ENCODE measurements around the gene SHISA9.

- TF ChIP-seq YY1 (IDR thresholded peaks at IDR 0.05; ENCODE audit: insufficient read depth, insufficient read length) = no peak
- TF ChIP-seq ZNF274 (IDR thresholded peaks at IDR 0.05; ENCODE audit: low read depth, low read length) = no peak
- TF ChIP-seq SUZ12 (IDR thresholded peaks at IDR 0.05; ENCODE audit: extremely low read depth, insufficient read depth, insufficient read length) = no peak
Observed at GRCh38 chr16:13143551-13143950, 242.2 kb downstream of the SHISA9 start.
